Subcutaneous adipose tissue (tissue), 4 donors: ENCODE measurements around the gene KIAA0232. TPM values are rescaled to one million over a fixed set of nuclear protein-coding genes. Genes with fewer than 3 reads are reported as not detected.

Experiments used
- total RNA-seq, 4 donors: library from RNA; depleted of rRNA; stranded (reverse); fragments of >200 nt; gene quantifications; one replicate each; pipeline ENCODE4 v1.1.0, GENCODE V29; 2016
- TF ChIP-seq, protein P1 (sequence below): fragments of 450-650 bp; IDR thresholded peaks from one replicate; pipeline ENCODE4 v1.5.1; 2016; ENCODE audit warnings: low read depth, mild to moderate bottlenecking, control low read depth, antibody characterized with exemption, moderate library complexity

The KIAA0232 gene
- total RNA-seq, 4 donors from 2014 or later = 24.3 to 36.5 (median 31.0) TPM

DNA sequence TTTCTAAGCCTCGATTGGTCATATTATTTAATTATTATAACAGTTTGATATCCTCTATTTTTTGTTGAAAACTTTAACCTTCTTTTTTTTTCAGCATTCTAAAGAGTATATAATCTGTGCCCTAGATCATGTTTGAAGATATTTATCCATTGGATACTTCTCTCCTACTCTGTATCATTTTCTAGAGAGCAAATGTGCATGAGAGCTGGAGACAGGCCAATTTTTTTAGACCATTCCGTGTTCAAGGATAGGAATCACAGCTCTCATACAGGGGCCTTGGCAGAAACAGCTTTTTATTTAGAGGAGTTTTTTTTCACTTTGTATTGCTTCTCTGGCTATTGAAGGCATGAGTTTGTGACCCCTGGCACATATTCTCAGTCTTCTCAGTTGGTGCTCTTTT lies 69.4 kb downstream of the KIAA0232 start:
- TF ChIP-seq, protein P1, sequence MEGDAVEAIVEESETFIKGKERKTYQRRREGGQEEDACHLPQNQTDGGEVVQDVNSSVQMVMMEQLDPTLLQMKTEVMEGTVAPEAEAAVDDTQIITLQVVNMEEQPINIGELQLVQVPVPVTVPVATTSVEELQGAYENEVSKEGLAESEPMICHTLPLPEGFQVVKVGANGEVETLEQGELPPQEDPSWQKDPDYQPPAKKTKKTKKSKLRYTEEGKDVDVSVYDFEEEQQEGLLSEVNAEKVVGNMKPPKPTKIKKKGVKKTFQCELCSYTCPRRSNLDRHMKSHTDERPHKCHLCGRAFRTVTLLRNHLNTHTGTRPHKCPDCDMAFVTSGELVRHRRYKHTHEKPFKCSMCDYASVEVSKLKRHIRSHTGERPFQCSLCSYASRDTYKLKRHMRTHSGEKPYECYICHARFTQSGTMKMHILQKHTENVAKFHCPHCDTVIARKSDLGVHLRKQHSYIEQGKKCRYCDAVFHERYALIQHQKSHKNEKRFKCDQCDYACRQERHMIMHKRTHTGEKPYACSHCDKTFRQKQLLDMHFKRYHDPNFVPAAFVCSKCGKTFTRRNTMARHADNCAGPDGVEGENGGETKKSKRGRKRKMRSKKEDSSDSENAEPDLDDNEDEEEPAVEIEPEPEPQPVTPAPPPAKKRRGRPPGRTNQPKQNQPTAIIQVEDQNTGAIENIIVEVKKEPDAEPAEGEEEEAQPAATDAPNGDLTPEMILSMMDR = no peak

DNA sequence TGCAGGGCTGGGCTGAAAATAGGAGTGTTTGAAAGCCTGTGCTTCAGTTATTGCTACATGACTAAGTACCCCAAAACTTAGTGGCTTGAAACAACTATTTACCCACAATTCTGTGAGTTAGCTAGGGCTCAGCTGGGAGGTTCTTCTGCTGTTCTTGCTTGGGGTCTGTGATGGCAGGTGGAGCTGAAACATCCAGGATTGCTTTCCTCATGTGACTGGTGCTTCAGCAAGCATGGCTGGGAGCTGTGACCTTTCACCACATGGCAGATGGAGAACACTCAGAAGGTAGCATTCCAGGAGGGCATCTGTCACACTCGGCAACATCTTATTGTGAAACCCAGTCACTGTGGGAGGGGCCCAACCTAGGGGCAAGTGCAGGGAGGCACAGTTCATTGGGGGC lies 70.1 kb downstream of the KIAA0232 start:
- TF ChIP-seq, protein P1 = no peak

DNA sequence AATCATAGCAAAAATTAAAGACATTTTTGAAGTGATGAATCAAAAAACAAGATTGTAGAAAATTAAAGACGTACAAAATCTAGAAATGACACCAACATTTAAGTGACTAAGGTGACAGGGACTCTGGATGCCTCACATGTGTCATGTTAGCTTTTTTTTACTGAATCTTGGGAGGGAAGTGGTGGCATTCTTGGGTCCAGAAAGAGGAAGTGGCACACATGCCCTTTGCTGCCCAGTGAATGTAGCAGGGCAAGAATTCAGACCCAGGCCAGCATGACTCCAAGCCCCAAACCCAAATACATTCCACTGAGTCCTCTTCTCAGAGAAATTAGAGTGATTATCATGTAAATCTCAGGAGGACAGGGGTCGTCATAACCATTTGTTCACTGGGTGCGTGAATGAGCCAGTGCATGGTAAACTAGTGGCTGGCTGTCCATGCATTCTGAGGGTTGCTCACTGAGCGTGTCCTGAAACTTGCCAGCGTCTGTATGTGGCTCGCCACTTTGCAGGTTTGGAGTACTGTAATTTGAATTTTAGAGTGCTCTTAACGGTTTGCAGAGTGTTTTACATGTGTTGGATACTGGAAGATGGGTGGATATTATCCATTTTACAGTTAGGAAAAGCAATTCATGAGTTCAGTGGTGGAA lies 71.7 kb downstream of the KIAA0232 start:
- TF ChIP-seq, protein P1 = no peak

DNA sequence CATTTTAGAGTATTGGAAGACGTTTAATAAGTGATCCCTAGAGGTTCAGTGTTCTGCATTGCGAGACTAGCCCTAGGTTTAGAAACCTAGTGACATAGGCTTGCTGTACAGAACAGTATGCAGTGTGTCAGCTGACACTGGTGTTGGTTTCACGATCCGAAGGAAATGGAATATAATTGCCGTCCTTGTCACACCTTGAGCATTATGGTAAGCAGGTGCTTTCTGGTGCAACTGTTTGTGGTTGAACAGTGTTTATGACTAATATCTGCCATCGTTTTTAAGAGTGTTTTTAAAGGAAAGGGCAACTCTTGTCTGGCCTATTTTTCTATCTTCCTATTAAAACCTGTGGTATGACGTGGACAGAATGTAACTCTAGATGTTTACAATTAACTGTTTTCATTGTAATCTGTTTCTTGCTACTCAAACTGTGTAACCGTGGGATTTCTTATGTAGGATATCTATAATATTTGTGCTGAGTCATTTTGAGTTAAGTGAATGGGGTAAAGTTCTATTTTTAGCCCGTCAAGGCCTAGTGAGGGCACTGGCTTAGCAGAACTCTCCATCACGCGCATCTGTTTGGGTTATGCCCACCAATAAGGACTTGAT lies 73.3 kb downstream of the KIAA0232 start:
- TF ChIP-seq, protein P1 = no peak

DNA sequence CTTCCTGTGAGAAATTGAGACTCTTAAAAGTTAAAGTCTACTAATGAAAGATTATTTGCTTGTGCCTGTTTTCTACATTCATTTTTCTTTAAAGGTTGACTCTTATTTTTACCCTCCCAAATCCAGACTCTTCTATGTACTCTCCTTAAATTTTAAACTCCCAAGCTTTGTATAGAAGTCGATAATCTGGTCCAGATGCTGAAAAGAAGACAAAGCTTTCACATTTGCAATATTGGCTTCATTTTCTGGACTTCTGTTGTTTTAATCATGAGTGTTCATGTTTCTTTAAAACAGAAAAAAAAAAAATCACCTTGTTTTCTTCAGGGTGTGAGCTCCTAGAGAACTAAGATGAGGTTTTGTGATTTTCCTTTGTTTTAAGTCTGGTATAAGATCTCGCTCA lies 73.9 kb downstream of the KIAA0232 start:
- TF ChIP-seq, protein P1 = no peak

DNA sequence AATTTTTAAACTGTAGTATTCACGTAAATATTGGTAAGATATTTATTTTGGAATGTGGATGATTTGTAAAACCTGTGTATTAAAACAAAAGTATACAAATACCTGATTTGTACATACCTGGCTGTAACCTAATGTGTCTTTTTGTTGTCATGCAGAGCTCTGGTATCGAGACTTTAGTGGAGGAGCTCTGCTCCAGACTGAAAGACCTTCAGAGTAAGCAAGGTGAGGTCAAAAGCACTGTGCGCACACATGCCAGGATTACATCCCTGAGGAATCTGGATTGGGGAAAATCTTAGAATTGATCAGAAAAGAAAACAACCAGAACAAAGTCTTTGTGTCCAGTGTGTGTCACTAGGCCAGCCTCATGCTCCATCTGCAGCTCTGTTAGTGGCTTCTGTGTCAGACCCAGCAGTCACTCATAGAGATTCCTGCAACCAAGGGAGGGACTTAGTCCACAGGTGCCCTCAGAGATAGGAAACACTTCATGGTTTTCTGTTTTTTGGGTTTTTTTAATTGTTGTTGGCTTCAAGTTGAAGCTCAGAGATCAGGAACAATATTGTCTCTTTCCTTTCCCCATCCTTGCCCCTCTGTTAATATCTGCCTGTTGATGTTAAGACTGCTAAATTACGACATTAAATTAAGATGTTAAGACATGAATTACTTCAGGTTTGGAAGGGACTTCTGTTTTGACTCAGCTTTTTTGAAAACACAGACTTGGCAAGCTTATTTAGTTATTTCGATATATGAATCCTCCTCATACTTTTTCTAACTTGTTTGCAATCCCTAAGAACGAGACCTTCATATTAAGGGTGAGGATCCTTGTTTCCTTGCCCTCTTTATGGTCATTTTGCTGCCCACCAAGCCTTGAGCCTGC lies 74.7 kb downstream of the KIAA0232 start:
- TF ChIP-seq, protein P1 = no peak

DNA sequence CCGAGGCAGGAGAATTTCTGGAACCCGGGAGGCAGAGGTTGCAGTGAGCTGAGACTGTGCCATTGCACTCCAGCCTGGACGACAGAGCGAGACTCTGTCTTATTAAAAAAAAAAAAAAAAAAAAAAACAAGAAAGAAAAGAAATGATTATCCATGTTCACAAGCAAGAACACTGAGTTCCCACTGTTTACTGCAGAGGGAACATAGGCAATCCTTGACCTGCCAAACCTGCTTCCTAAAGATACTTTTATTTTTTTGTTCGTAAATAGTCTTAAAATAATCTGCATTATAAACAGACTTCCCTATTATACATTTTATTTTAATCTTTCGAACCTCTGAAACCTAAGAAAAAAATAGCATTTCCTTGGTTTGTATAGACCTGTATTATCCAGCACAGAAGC lies 76.5 kb downstream of the KIAA0232 start:
- TF ChIP-seq, protein P1 = no peak
